SW480 (cell line): ENCODE measurements around the gene PSMB3.

ENCODE experiments used
- DNase-seq: peaks from one replicate; pipeline ENCODE4 v3.0.0-alpha.2; 2016; ENCODE audit warnings: low spot score

The PSMB3 gene

DNA sequence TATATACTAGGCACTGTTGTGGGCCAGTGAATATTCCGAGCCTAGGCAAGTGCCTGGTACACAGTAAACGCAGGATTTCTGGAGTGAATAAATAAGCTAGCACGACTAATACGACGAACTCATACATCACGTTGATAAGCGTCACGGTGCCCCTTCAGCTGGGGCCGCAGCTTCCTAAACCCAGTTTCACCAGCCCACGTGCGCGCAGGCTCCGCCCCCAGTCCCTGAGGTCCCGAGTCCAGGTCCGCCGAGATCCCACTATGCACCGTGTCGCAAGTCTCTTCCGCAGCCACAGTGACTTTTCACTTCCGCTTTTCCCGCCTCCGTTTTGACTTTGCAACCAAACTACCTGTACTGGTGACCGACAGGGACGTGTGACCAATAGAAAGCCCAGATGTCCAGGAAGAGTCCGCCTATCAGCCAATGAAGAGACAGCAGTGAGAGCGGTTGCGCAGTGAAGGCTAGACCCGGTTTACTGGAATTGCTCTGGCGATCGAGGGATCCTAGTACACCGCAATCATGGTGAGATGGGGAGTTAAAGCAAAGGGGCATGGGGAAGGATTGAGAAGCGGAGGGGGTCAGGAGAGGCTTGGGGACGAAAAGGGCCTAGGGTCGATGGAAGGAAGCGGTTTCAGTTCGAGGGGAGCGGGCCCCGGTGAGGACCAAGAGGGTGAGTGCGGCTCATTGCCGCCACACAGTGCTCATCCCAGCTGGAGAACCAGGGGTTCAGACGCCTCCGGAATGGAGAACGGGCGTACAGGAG, at the start of gene PSMB3:
Gene PSMB3, plus strand, starts transcription at position 434 of the 763 bp plus-strand sequence. Its CDS starts 86 bp downstream, at position 520.
- DNase-seq, result peak; percentile 100

- no peak for DNase-seq
Observed at GRCh38 chr17:38702916-38703741, 49.4 kb upstream of the PSMB3 start.

DNA sequence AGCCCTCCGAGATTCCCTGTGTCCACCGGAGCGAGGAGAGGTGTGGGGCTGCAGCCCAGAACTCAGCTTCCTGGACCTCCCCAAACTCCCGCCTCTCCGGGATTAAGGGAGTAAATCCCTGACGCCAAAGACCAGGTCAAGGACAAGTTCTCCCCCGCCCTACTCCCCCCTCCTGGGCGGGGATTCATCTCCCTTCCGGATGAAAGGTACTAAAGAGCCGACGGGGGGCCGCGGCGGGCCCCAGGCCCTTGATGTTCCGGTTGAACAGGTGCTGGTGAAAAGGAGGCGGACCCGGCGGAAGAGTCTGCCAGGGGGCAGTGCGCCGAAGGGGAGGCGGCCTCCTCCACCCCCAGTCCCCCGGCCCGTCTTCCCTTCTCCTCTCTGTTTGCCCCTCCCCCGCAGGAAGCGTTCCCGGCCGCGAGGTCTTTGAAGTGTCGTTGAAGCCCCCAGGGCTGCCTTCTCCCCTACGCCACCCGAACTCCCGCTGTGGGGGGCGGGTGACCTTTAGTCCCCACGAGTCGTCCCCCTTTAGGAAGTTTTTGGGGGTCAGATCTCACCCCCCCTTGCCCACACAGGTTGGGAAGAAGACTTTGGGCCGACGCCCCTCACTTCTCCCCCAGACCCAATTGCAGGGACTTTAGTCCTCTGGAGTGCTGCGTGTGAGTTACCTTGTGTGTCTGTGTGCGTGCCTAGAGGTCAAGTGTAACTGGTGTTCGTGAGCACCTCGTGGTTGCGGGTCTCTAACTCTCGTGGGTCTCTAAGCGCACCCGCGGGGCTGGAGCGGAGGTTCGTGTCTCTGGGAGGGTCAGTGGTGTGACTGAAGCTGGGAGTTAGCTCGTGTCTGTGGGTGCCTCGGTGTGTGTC, 48.6 kb upstream of the PSMB3 start:
- peak; percentile 99 for DNase-seq

DNA sequence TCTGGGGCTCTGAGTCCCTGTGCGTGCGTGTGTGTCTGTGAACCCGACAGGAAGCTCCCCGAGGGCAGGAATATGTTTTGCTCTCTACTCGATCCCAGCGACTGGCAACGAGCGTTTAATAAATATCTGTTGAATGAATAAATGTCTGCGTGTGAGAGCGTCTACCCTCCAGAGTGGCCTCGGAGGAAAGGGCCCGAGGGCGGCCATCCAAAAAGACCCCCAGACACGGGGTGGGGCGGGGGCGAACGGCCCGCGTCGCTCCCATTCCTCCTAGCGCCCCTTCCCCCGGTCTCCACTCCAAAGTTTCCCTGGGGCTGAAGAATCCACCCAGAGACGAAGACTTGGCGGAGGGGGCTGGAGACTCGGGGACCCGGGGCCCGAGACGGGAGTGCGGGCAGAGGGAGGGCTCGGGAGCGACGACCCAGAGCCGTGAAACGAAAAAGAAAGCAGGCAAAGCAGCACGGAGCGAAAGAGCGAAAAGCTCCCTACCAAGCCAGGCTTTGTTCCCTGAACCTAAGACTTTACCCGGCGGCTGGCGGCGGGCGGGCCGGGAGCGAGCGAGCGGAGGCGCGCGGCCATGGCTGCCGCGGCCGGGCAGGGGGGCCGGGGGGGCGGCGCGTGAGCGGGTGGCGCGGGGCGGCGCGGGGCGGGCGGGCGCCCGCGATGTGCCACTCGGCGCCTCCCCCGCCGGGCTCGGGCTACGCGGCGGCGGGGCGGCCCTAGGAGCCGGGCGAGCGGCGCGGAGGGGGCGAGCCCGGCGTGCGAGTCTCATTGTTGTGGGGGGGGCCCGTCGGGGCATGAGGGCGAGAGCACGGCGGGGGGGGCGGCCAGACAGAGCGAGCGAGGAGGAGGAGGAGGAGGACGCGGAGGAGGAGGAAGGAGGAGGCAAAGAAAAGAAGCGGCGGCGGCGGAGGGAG, 47.7 kb upstream of the PSMB3 start, which contains the start of gene MLLT6:
Gene MLLT6, plus strand, starts transcription at position 668 of the 917 bp plus-strand sequence. CDS start 360 bp downstream, outside the sequence.
- DNase-seq, result peak; percentile 84

DNA sequence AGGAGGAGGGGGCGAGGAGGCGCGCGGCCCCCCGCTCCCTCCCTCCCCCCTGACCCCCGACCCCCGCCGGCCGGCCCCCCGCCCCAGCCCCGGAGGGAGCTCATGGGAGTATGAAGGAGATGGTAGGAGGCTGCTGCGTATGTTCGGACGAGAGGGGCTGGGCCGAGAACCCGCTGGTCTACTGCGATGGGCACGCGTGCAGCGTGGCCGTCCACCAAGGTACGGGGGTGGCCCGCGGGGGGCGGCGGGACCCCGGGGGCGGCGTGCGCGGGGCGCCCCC, 47.1 kb upstream of the PSMB3 start:
- DNase-seq, result no peak

DNA sequence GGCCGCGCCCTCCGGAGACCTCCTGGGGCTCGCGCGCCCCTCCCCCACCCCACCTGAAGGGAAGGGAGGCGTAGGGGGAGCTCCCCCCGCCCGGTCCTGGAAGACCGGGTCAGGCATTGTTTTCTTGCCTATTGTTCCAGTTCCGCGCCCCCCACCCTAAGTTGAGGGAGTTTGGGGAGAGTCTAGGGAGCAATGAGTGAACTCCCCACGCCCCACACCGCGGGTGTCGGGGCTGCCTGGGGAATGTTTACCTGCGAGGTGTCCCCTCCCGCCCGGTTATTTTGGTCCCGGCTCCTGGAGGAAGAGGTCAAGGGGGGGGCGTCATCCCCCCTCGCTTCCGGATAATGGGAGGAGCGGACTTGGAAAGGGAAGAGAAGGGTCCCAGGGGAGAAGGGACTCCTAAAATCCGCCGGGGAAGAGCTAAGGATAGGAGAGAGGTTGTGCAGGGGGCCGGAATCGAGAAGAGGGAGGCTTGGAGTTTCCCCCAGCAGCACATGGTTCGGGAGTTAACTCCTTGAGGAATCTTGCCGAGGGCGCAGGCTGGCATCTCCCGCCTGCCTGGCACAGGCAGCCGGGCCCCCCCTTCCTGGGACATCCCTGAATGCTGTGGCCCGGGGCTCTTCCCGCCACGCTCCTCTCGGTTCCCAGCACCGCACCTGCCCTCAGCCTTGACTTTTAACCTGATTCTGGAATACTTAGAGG, 46.6 kb upstream of the PSMB3 start:
- peak; percentile 56 for DNase-seq

DNA sequence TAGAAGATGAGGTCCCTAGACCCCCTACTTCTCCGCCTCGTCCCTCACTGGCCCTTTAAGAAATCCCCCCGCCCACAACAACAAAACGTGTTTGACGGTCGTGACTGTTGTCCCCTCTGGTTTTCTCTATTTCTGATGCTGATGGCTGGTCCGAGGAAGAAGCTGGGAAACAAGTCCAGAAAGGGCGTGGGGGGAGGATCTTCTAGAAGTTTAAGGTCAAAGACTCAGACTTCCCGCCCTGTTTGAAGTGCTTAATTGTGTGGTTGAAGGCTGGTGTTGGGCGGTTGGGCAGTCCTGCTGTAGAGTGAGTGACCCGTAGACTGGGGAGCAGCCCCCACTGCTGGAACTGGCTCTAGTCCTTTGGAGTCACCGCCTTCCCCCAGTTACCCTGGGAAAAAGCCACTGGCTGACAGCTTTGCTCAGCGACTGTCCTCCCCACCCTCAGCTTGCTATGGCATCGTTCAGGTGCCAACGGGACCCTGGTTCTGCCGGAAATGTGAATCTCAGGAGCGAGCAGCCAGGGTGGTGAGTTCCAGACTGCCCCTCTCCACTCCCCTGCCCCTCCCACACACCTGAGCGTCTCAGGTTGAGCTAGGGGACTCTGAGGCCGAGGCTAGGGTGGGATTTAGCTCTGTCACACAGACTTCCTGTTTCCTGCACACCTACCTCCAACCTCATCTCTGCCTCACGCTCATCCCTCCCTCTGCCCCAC, 45.9 kb upstream of the PSMB3 start:
- no peak for DNase-seq

GRCh38 chr17:38707678-38708351, 44.7 kb upstream of the PSMB3 start:
- DNase-seq, result no peak

DNA sequence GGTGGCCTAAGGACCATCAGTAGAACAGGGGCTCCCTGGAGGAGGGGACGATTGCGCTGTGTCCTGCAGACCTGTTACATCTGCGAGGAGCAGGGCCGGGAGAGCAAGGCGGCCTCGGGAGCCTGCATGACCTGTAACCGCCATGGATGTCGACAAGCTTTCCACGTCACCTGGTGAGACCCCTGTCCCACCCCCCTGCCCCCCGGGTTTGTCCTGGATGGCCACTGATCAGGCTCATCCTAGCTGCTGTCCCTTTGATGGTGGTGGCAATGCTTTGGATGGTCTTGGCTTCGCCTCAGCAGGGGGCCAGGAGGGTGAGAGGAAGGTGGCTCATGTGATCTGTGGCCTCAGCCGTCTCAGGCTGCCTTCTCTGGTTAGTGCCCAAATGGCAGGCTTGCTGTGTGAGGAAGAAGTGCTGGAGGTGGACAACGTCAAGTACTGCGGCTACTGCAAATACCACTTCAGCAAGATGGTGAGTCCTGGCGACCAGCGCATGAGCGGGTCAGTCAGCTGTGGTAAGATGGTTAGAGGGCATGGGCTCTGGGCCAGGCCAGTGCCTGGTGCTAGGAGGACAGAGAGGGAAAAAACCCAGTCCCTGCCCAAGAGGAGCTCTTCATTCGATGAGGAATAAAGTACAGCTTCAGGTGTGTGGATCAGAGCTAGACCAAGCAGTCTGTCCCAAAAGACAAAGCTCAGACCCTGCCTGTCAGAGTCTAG, 43.3 kb upstream of the PSMB3 start:
- DNase-seq, result no peak

- no peak for DNase-seq
Observed at GRCh38 chr17:38709864-38710603, 42.5 kb upstream of the PSMB3 start.

DNA sequence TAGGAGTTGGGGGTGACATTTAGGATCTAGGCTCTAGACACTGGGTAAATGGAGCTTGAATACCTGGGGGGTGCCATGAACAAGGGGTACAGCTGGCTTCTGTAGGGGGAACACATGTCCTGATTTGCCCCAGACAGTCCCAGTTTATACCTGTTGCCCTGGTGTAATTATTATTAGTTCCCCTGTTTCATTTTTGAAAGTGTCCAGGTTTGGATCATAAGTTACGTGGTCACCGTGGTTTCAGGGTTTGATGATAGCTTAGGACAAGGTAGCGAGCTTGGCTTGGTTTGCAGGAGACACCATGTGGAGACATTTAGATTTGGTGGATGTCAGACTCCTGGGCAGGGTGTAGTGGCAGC, 42.0 kb upstream of the PSMB3 start:
- DNase-seq, result no peak

- DNase-seq, result no peak
Observed at GRCh38 chr17:38710985-38711384, 41.6 kb upstream of the PSMB3 start.

DNA sequence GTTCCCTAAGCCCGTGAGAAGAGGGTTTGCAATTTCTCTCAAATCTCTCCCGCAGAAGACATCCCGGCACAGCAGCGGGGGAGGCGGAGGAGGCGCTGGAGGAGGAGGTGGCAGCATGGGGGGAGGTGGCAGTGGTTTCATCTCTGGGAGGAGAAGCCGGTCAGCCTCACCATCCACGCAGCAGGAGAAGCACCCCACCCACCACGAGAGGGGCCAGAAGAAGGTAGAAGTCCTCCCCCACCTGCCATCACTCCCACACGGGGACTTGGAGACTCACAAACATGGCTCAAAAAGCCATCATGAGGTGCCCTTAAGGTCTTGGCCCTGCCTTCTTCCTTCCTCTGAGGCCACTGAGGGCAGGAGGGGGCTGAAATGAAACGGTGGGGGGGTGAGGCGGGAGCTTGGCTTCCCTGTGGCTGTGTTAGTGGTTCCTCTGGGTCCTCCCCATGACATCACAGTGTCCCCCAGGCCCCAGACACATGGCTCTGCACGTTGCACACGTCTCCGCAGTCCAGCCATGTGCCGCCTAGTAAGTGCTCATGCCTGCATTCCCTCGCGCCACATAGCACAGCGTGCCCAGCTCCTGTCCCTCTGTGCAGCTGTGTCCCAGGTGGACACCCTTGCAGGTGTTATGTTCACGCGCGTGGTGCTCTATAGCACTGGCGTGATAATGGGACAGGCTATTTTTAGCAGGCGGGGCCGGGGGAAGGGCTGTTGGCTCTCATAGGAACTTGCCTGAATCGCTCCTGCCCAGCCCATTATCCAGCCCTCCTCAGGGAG, 40.6 kb upstream of the PSMB3 start:
- no peak for DNase-seq

GRCh38 chr17:38712593-38712992, 39.9 kb upstream of the PSMB3 start:
- DNase-seq, result no peak

GRCh38 chr17:38713456-38714075, 39.0 kb upstream of the PSMB3 start:
- DNase-seq, result no peak

GRCh38 chr17:38715216-38715943, 37.2 kb upstream of the PSMB3 start:
- no peak for DNase-seq
